ENCODE measurements around the gene TMEM145.

TMEM145 gene

GRCh38 chr19:42283188-42284065, 29.7 kb upstream of the TMEM145 start:
- Histone ChIP-seq H3K27ac (peak overlapping the region; percentile 73), H3K36me3 (replicated peaks) (peaks cover 18% of the 10 kb centered on the region), H3K4me3 (ENCODE audit: low read depth, low read length) (peak overlapping the region; percentile 45), H3K27me3 (replicated peaks) (no peaks in the 10 kb centered on the region)
- TF ChIP-seq, protein P1, sequence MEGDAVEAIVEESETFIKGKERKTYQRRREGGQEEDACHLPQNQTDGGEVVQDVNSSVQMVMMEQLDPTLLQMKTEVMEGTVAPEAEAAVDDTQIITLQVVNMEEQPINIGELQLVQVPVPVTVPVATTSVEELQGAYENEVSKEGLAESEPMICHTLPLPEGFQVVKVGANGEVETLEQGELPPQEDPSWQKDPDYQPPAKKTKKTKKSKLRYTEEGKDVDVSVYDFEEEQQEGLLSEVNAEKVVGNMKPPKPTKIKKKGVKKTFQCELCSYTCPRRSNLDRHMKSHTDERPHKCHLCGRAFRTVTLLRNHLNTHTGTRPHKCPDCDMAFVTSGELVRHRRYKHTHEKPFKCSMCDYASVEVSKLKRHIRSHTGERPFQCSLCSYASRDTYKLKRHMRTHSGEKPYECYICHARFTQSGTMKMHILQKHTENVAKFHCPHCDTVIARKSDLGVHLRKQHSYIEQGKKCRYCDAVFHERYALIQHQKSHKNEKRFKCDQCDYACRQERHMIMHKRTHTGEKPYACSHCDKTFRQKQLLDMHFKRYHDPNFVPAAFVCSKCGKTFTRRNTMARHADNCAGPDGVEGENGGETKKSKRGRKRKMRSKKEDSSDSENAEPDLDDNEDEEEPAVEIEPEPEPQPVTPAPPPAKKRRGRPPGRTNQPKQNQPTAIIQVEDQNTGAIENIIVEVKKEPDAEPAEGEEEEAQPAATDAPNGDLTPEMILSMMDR (IDR thresholded peaks at IDR 0.05; ENCODE audit: low read depth, low read length, missing control alignments): no peak
- in situ Hi-C loops (cut with HindIII; ENCODE audit: low pct_ligation_motif_present, low sequenced_read_pairs): no loop called here
- DNase-seq: peak; percentile 88

GRCh38 chr19:42284066-42284501, 29.0 kb upstream of the TMEM145 start:
- no peaks in the 10 kb centered on the region for H3K27me3 ChIP-seq (replicated peaks)
- H3K36me3 ChIP-seq (replicated peaks): peaks cover 22% of the 10 kb centered on the region
- in situ Hi-C loops (cut with HindIII; ENCODE audit: low pct_ligation_motif_present, low sequenced_read_pairs): no loop called here
- peak overlapping the region; percentile 42 for H3K4me3 ChIP-seq (ENCODE audit: low read depth, low read length)
- DNase-seq: no peak
- TF ChIP-seq, protein P1 (IDR thresholded peaks at IDR 0.05; ENCODE audit: low read depth, low read length, missing control alignments): no peak
- peak overlapping the region; percentile 73 for H3K27ac ChIP-seq

- H3K27ac ChIP-seq: no peak overlapping the region
- no peaks in the 10 kb centered on the region for H3K27me3 ChIP-seq (replicated peaks)
- H3K36me3 ChIP-seq (replicated peaks): peaks cover 28% of the 10 kb centered on the region
- DNase-seq: no peak
- TF ChIP-seq, protein P1 (IDR thresholded peaks at IDR 0.05; ENCODE audit: low read depth, low read length, missing control alignments): no peak
- H3K4me3 ChIP-seq (ENCODE audit: low read depth, low read length): peak overlapping the region; percentile 63
- in situ Hi-C loops (cut with HindIII; ENCODE audit: low pct_ligation_motif_present, low sequenced_read_pairs): no loop called here
Observed at GRCh38 chr19:42284591-42285341, 28.3 kb upstream of the TMEM145 start.

- TF ChIP-seq, protein P1 (IDR thresholded peaks at IDR 0.05; ENCODE audit: low read depth, low read length, missing control alignments): no peak
- Histone ChIP-seq H3K27me3 (replicated peaks) (no peaks in the 10 kb centered on the region), H3K4me3 (ENCODE audit: low read depth, low read length) (no peak overlapping the region), H3K27ac (no peak overlapping the region), H3K36me3 (replicated peaks) (peaks cover 36% of the 10 kb centered on the region)
- in situ Hi-C loops (cut with HindIII; ENCODE audit: low pct_ligation_motif_present, low sequenced_read_pairs): no loop called here
- DNase-seq: no peak
Observed at GRCh38 chr19:42285541-42285941, 27.6 kb upstream of the TMEM145 start.

DNA sequence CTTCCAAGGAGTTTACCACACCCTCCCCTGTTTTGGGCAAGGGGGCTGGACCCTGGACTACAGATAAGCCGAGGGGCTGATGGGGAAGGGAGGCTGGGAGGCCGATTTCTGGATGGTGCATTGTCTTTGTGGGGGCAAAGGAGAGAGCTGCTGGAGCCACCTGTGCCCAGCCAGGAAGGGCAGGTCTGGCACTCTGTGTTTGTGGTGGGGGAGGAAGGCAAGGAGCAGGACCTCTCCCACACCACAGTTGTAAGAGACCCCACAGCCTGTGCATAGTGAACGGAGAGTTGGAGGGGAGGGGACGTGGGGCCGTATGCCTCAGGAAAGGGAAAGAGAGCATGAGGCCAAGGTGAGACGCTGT, 27.1 kb upstream of the TMEM145 start:
- TF ChIP-seq, protein P1 (IDR thresholded peaks at IDR 0.05; ENCODE audit: low read depth, low read length, missing control alignments): no peak
- in situ Hi-C loops (cut with HindIII; ENCODE audit: low pct_ligation_motif_present, low sequenced_read_pairs): no loop called here
- no peak for DNase-seq
- H3K4me3 ChIP-seq (ENCODE audit: low read depth, low read length): peak overlapping the region; percentile 5
- no peak overlapping the region for H3K27ac ChIP-seq
- peaks cover 40% of the 10 kb centered on the region for H3K36me3 ChIP-seq (replicated peaks)
- no peaks in the 10 kb centered on the region for H3K27me3 ChIP-seq (replicated peaks)
